22Rv1 (cell line): ENCODE data around the gene INPP5A.

ENCODE experiments used
- H3K27ac ChIP-seq: fragments of 450-650 bp; 2 replicates; pipeline ENCODE4 v1.5.1; 2017
- ZFX ChIP-seq: fragments of 450-650 bp; IDR thresholded peaks from 2 replicates; pipeline ENCODE4 v1.6.1; 2017; ENCODE audit warnings: antibody characterized with exemption, borderline replicate concordance
- TF ChIP-seq, protein P1 (sequence below): fragments of 450-650 bp; IDR thresholded peaks from 2 replicates; pipeline ENCODE4 v1.5.1; 2017; ENCODE audit warnings: mild to moderate bottlenecking

INPP5A gene

DNA sequence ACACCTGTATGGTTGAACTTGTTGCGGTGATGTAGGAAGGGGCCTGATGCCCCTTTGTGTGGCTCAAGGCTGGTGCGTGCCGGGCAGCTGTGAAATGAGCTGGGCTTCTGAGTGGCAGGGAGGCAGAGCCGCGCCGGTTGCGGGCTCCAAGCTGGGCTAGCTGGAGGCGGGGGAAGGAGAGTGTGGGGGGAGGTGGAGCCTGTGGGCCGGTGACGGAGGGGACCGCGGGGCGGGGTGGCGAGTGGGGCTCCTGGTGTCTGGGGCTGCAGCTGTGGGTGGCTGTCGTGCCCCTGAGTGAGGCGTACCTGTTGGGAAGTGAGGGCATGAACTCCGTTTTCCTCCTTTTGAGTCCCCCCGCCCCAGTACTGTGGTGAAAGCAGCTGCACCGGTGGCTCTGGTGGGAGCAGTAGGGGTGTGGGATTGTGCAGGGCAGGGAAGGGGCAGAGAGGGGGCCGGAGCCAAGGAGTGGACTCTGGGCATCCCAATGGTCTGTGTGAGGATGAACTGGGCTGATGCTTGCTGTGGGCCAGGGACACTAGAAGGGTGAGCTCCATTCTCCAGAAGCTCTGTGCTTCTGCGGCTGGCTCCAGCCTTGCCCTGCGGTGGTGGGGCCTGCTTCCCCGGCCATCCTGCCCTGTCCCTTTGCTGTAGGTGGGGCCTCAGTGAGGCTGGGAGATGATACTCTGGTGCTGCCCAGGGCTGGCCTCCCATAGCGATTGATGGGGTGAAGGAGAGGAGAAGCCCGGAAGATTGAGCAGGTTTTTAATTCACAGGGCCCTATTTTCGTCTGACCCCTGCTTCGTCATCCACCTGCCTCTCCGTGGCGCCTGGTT, 41.7 kb downstream of the INPP5A start:
- no peak overlapping the region for H3K27ac ChIP-seq
- no peak for TF ChIP-seq ZFX
- TF ChIP-seq, protein P1, sequence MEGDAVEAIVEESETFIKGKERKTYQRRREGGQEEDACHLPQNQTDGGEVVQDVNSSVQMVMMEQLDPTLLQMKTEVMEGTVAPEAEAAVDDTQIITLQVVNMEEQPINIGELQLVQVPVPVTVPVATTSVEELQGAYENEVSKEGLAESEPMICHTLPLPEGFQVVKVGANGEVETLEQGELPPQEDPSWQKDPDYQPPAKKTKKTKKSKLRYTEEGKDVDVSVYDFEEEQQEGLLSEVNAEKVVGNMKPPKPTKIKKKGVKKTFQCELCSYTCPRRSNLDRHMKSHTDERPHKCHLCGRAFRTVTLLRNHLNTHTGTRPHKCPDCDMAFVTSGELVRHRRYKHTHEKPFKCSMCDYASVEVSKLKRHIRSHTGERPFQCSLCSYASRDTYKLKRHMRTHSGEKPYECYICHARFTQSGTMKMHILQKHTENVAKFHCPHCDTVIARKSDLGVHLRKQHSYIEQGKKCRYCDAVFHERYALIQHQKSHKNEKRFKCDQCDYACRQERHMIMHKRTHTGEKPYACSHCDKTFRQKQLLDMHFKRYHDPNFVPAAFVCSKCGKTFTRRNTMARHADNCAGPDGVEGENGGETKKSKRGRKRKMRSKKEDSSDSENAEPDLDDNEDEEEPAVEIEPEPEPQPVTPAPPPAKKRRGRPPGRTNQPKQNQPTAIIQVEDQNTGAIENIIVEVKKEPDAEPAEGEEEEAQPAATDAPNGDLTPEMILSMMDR: no peak

DNA sequence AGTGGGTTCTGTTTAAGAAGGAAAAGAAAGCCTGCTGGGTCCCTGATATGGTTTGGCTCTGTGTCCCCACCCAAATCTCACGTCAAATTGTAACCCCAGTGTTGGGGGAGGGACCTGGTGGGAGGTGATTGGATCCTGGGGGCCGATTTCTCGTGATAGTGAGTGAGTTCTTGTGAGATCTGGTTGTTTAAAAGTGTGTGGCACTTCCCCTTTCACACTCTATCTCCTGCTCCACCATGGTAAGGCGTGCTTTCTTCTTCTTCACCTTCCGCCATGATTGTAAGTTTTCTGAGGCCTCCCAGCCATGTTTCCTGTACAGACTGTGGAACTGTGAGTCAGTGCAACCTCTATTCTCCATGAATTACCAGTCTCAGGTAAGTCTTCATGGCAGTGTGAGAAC, 42.6 kb downstream of the INPP5A start:
- TF ChIP-seq, protein P1: no peak
- TF ChIP-seq ZFX: no peak

DNA sequence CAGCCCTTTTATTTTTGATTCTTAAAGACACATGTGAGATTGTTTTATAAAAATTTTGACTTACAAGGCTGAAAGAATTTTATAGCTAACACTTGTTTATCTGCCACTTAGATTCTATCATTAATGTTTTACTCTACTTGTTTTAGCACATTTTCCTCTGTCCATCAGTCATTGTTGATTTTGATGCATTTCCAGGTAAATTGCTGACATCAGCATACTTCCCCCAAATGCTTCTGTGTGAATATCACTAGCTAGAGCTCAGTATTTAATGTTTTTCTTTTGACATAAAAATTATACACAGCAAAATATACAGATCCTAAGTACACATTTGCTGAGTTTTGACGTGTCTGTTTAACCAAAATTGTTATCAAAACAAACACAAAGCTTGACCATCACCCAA, 43.0 kb downstream of the INPP5A start:
- H3K27ac ChIP-seq: no peak overlapping the region
- TF ChIP-seq, protein P1: no peak
- no peak for TF ChIP-seq ZFX

More for the DNA sequence above, 42.6 kb downstream of the INPP5A start:
- no peak overlapping the region for H3K27ac ChIP-seq

DNA sequence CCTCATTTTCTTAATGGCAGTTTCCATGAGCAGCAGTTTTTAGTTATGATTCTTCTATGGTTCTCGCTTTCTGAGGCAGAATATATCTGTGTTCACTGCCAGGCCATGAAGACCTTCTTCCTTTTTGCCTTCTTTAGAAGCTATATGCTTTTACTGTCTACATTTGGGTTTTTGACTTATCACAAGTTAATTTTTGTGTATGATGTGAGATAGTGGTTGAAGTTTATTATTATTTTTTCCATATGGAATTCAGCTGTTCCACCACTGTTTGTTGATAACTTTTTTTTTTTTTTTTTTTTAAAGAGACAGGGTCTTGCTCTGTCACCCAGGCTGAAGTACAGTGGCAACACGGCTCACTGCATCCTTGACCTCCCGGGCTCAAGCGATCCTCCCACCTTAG, 44.5 kb downstream of the INPP5A start:
- TF ChIP-seq, protein P1: no peak
- TF ChIP-seq ZFX: no peak
- no peak overlapping the region for H3K27ac ChIP-seq

DNA sequence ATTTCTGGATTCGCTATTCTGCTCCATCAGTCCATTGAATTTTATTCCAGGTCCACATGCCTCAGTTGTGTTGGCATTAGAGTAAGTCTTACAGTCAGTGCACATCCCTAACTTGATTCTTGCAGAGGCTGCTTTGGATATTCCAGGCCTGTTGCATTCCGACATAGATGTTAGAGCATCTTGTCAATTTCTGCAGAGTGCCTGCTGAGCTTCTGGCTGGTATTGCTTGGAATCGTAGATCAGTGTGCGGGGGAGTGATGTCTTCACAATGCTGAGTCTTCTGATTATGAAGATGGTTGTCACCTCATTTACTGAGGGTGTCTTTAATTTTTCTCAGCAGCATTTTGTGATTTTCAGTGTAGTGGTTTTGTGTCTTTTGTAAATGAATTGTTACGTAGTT, 45.2 kb downstream of the INPP5A start:
- H3K27ac ChIP-seq: no peak overlapping the region
- TF ChIP-seq, protein P1: no peak
- TF ChIP-seq ZFX: no peak

DNA sequence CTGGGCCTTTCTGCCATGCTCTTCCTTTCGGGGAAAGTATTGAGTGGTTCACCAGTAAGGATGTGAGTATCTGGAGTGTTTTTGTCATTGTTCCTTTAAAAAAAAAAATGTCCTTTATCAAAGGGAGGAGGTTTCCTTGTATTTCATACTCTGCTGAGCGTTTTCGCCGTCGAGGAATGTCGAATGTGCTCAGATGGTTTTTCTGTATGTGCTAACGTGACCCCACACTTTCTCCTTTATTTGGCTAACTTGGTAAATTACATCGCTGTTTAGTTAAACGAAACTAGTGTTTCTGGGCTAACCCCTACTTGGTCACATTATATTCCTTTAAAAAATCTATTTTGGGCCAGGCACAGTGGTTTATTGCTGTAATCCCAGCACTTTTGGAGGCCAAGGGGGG, 45.9 kb downstream of the INPP5A start:
- TF ChIP-seq, protein P1: no peak
- TF ChIP-seq ZFX: no peak
- no peak overlapping the region for H3K27ac ChIP-seq

DNA sequence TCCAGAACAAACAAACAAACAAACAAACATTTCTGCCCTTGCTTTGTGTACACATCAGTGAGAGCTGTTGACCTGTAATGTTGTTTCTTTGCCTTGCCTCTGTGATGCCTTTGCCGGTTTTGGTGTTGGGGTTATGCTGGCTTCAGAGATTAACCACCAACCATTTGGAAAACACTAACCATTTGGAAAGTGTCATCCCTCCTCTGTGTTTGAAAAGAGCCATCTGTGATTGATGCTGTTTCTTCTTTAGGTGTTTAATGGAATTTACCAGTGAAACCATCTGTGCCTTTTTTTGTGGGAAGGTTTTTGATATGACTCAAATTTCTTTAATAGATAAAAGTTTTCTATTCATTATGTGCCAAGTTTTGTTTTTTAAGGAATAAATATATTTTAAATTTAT, 46.5 kb downstream of the INPP5A start:
- TF ChIP-seq, protein P1: no peak
- no peak for TF ChIP-seq ZFX
- H3K27ac ChIP-seq: no peak overlapping the region
